ENCODE results near the gene TCEA2.

Gene TCEA2

DNA sequence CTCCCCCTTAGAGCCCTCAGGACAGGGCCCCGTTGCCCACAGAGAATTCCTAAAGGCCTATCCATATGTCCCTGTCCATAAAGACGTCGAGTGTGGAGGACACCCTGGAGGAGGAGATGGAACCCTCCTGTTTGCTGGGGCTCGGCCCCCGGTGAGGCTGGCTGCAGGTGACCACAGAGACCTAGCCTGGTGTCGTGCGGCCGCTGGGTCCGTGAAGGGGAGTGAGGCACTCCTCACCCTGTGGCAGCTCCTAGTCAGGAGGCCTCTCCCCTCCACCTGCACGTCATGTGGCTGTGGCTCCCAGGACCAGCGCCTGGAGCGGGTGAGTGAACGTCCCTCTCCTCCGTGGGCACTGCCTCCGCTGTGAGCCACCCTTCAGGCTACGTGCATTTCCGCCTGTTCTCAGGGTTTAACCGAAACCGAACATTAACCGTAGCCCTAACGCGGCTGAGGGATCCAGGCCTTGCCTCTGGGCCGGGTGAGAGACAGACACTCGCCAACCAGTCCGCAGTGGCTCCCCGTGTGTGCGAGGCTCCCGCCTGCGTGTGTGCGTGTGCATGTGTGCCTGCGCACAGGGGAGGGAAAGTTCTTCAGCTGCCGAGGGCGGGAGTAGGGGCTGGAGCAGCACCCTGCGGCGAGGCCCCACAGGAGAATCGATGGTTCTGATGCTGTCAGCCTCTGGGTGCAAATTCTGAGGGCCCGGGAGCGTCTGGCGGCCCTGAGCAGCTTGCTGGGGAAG lies 5.9 kb upstream of the TCEA2 start:
- Mint-ChIP-seq H3K27me3 (ENCODE audit: low read depth) (peaks cover under 1% of the 10 kb centered on the region), H3K4me1 (ENCODE audit: low read depth) (peaks cover 13% of the 10 kb centered on the region), H3K27ac (peak overlapping the region; percentile 70), H3K9me3 (no peaks in the 10 kb centered on the region), H3K4me3 (peak overlapping the region; percentile 81), H3K36me3 (ENCODE audit: low read depth) (no peaks in the 10 kb centered on the region)
- no peak for DNase-seq (ENCODE audit: low spot score)

DNA sequence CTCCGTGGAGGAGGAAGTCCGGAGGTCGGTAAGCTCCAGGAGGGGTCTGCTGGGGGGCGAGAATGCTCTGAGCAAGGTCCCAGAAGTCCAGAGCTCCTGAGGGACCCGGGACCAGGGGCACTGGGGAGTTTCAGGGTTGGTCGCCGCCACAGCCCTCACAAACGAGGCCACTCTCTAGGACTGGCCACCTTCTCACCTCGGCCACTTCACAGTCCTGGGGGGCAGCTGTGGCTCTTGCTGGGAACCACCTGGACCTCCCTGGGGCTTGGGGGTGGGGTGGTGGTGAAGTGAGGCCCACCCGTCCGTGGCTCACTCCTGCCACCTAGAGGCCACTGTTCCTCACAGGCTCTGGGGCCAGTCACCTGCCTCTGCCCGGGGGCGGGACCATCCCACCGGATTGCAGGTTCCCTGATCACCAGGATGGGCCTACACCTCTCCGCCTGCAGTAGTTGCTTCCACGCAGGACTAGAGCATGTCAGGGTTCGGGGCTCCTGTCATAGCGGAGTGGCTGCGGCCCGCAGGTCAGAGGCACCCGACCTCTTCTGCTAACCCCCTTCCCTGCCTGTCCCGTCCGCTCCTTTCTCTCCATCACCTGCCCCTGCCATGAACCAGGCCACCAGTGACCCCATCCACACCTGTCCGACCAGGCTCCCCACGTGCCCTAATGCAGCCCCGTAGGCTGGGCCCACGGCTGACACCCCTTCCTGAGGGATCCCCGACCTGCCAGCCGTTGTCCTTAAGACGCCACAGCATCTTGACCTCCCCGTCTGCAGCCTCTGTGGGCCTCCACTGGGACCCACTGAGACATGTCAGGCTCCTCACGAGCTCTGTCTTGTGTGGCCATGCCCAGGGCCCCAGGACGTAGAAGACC lies 5.1 kb upstream of the TCEA2 start:
- H3K27ac Mint-ChIP-seq, result peak overlapping the region; percentile 70

DNA sequence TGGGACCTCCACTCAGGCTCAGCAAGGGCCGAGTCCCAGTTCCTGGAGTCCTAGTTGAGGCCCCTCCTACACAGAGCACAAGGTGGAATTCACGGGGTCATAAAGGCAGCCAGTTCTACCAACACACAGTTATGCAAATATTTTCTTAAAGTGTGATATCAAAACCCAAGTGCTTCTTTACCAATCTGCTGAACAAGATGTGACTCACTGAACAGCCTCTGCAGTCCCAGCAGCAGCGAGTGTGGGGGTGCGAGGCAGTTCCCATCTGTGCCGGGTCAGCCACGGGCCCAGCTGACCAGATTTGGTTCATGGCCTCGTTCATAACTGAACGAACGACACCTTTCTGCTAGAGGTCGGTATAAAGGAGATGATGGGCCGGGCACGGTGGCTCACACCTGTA lies 4.5 kb upstream of the TCEA2 start:
- peak overlapping the region; percentile 4 for H3K27ac Mint-ChIP-seq
- no peak for DNase-seq (ENCODE audit: low spot score)
- H3K36me3 Mint-ChIP-seq (ENCODE audit: low read depth), result no peaks in the 10 kb centered on the region
- H3K27me3 Mint-ChIP-seq (ENCODE audit: low read depth), result no peaks in the 10 kb centered on the region
- H3K4me3 Mint-ChIP-seq, result peak overlapping the region; percentile 81
- H3K9me3 Mint-ChIP-seq, result no peaks in the 10 kb centered on the region
- H3K4me1 Mint-ChIP-seq (ENCODE audit: low read depth), result peaks cover 13% of the 10 kb centered on the region

More for the DNA sequence above, 5.1 kb upstream of the TCEA2 start:
- Mint-ChIP-seq H3K36me3 (ENCODE audit: low read depth) (no peaks in the 10 kb centered on the region), H3K9me3 (no peaks in the 10 kb centered on the region), H3K4me3 (peak overlapping the region; percentile 81), H3K27me3 (ENCODE audit: low read depth) (no peaks in the 10 kb centered on the region), H3K4me1 (ENCODE audit: low read depth) (peaks cover 13% of the 10 kb centered on the region)
- DNase-seq (ENCODE audit: low spot score), result peak; percentile 75

DNA sequence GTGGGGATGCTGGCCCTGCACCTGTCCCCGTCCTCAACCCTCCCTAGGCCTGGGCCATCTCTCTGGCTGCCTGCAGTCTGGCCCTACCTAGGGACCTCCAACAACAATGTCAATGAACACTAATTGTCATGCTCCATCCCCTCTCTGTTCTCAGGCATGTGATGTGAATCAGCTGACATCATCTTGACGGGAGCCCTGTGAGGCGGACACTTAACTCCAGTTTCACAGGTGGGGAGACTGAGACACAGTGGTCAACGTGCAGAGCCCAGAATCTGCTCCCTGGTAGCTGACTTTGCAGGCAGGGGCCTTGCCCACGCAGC lies 762 bp upstream of the TCEA2 start:
- Mint-ChIP-seq H3K4me3 (peak overlapping the region; percentile 89), H3K27me3 (ENCODE audit: low read depth) (no peaks in the 10 kb centered on the region), H3K4me1 (ENCODE audit: low read depth) (peaks cover 40% of the 10 kb centered on the region), H3K36me3 (ENCODE audit: low read depth) (peaks cover 4% of the 10 kb centered on the region), H3K9me3 (no peaks in the 10 kb centered on the region), H3K27ac (peak overlapping the region; percentile 10)
- no peak for DNase-seq (ENCODE audit: low spot score)

DNA sequence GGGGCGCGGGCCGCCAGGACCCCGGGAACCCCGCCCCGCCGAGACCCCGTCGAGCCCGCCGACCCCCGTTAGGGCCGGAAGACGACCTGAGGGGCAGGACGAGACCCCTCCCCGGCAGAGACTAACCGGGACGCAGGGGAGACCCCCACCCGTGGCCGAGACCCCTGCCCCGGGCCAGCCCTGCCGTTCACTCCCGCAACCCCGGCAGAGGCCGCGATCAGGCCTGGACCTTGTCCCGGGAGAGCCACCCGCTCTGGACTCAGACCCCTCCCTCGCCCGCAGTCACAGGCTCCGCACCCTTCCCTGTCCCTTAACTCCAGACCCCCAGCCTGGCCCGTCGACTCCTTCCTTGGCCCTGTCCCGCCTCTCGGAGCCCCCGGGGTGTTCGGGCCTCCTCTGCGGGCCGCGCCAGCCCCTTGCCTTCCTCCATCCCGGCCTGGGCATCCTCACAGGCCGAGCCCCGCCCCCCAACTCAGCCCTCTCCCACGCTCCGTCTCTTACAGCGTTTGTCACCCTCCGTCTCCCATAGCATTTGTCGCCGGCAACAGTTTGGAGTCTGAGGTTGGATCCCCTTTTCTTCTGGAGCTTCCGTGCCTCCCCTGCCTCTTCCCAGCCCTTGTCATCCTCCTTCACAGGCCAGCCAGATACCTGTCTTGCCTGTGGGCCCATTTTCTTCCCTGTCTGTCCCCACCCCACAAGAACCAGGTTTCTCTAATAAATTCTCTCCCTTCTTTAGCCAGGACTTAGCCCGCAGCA lies 569 bp downstream of the TCEA2 start:
- no peaks in the 10 kb centered on the region for H3K9me3 Mint-ChIP-seq
- peaks cover 8% of the 10 kb centered on the region for H3K36me3 Mint-ChIP-seq (ENCODE audit: low read depth)
- H3K27ac Mint-ChIP-seq, result peak overlapping the region; percentile 88
- peaks cover 44% of the 10 kb centered on the region for H3K4me1 Mint-ChIP-seq (ENCODE audit: low read depth)
- DNase-seq (ENCODE audit: low spot score), result peak; percentile 60
- peak overlapping the region; percentile 89 for H3K4me3 Mint-ChIP-seq
- no peaks in the 10 kb centered on the region for H3K27me3 Mint-ChIP-seq (ENCODE audit: low read depth)

DNA sequence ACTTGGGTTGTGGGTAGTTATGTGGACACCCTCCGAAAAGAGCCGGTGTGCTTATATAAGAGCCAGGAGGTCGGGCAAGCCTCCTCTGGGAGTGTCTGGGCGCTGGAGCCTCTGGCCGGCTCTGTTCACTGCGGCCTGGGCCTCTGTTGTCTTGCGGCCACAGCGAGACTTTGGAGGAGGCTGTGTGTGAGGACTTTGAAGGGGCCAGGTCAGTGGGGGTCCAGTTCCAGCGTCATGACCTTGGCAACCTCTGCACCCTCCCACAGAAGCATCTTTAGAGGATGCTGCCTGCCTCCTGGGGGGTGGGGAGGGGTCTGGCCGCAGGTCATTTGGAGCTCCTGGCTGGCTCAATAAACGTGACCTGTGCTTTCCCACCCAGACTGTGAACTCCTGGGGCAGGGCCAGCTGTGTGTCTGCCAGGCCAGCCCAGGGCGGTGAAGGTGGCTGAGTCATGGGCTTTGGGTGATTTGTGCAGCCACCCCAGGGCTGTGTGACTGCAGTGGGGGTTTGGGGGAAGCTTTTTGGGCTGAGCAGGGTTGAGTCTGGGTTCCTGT lies 1.2 kb downstream of the TCEA2 start:
- H3K4me1 Mint-ChIP-seq (ENCODE audit: low read depth), result peaks cover 44% of the 10 kb centered on the region
- no peak for DNase-seq (ENCODE audit: low spot score)
- peak overlapping the region; percentile 89 for H3K4me3 Mint-ChIP-seq
- no peaks in the 10 kb centered on the region for H3K27me3 Mint-ChIP-seq (ENCODE audit: low read depth)
- peak overlapping the region; percentile 88 for H3K27ac Mint-ChIP-seq
- H3K36me3 Mint-ChIP-seq (ENCODE audit: low read depth), result peaks cover 8% of the 10 kb centered on the region
- no peaks in the 10 kb centered on the region for H3K9me3 Mint-ChIP-seq

DNA sequence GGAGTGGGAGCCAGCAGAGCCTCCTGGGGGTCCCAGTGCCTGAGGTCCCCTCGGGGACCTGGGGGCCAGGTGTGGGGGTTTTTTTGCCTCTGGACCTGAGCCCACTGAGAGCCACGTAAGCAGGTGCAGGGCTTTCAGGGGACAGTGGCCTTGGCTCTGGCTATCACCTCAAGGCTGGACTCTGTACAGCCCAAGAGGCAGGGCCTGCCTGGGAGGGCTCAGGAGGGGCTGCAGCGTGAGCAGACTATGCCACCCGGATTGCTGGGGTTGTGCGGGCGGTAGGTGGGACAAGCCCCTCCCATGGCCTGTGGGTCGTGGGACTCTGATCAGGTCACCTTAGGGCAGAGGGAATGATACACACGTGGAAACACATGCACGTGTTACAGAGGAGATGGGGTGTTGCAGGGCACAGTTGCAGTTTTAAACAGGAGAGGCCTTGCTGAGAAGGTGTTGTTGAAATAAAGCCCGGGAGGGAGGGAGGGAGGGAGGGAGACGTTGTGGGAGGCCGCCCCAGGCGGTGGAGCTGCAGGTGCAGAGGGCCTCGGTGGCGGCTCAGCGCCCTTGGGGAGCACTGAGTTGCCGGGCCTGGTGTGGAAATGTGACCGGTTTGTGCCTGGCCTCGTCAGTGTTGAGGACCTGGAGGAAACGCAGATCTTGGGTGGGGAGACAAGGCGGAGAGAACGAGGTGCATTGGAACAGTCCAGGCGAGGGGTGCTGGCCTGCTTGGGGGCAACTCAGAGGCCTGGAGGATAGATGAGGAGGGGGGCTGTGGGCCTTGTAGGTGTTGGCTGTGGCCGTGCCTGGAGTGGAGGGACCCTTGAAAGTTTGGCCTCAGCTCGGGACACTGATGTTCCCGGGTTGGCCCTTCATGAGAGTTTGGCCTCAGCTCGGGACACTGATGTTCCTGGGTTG lies 2.3 kb downstream of the TCEA2 start:
- no peaks in the 10 kb centered on the region for H3K9me3 Mint-ChIP-seq
- H3K4me3 Mint-ChIP-seq, result peak overlapping the region; percentile 83
- H3K4me1 Mint-ChIP-seq (ENCODE audit: low read depth), result peaks cover 41% of the 10 kb centered on the region
- H3K36me3 Mint-ChIP-seq (ENCODE audit: low read depth), result peaks cover 8% of the 10 kb centered on the region
- H3K27ac Mint-ChIP-seq, result peak overlapping the region; percentile 99
- no peaks in the 10 kb centered on the region for H3K27me3 Mint-ChIP-seq (ENCODE audit: low read depth)
- no peak for DNase-seq (ENCODE audit: low spot score)

DNA sequence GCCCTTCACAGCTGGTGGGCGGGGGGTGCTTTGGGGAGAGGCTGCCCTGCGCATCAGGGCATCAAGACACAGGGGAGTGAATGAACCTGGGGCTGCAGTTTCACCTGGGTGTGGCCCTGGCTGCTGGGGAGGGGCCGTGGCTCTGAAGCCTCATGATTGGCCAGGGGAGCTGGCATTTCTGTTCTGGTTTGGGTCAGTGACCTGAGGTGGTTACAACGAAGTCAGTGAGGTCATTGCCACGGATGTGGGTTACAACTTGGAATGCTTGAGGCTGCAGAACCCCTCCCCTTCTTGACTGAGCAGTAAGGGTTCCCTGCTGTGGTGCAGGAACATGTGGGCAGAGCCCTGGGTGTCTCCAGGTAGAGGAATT lies 3.0 kb downstream of the TCEA2 start:
- H3K4me3 Mint-ChIP-seq, result peak overlapping the region; percentile 83
- peak; percentile 84 for DNase-seq (ENCODE audit: low spot score)
- peaks cover 41% of the 10 kb centered on the region for H3K4me1 Mint-ChIP-seq (ENCODE audit: low read depth)
- no peaks in the 10 kb centered on the region for H3K9me3 Mint-ChIP-seq
- H3K36me3 Mint-ChIP-seq (ENCODE audit: low read depth), result peaks cover 8% of the 10 kb centered on the region
- no peaks in the 10 kb centered on the region for H3K27me3 Mint-ChIP-seq (ENCODE audit: low read depth)
- H3K27ac Mint-ChIP-seq, result peak overlapping the region; percentile 99

DNA sequence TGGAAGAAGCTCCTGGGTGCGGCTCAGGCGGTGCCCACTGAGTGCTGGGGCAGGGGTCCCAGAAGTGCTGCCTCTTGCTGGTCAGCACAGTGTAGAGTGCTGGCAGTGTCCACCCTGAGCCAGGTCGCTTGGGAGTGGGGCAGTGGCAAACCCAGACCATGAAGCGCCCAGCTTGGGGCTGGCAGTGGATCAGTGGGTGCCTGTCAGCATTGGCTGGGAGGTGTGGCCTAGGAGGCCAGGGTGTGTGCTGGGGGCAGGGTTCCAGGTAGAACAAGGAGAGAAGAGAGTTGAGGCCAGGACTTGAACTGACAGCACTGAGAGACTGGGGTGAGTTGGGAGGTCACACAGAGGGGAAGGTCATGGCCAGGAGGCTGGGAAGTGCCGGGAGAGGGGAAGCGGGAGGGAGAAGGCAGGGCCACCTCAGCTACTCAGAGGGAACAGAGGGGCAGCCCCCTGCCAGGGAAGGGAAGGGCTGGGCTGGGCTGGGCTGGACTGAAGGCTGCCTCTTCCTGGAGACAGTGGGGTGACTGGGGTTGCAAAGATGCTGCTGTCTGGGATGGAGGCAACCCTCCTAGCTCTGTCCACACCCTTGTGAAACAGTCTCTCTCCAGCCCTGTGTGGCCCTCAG lies 4.1 kb downstream of the TCEA2 start:
- Mint-ChIP-seq H3K27ac (peak overlapping the region; percentile 99), H3K4me3 (peak overlapping the region; percentile 83)
- no peak for DNase-seq (ENCODE audit: low spot score)

DNA sequence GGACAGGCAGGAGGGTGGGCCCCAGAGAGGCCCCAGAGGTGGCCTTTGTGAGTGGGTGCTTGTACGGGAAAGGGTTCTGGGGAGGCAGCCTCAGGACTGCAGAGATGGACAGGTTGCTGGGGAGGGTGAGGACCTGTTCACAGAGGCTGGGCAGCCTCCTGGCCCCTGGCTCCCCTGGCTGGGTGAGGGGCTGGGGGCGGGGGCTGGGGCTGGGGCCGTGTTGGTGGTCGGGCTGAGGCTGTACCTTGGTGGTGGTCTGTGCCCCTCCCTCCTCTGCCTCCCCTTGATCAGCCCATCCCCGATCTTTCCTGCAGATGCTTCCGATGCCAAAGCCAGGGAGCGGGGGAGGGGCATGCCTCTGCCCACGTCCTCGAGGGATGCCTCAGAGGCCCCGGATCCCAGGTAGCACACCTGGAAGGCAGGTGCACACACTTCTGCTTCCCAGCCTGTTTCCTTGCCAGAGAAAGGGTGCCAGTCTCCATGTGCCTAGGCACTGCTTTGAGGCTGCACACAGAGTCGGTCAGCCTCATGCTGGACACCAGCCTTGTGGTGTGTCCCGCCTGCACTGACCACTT lies 4.8 kb downstream of the TCEA2 start:
- peaks cover 42% of the 10 kb centered on the region for H3K4me1 Mint-ChIP-seq (ENCODE audit: low read depth)
- no peaks in the 10 kb centered on the region for H3K9me3 Mint-ChIP-seq
- no peak for DNase-seq (ENCODE audit: low spot score)
- peaks cover 18% of the 10 kb centered on the region for H3K36me3 Mint-ChIP-seq (ENCODE audit: low read depth)
- H3K27me3 Mint-ChIP-seq (ENCODE audit: low read depth), result no peaks in the 10 kb centered on the region
- H3K4me3 Mint-ChIP-seq, result peak overlapping the region; percentile 83
- peak overlapping the region; percentile 99 for H3K27ac Mint-ChIP-seq

More for the DNA sequence above, 4.1 kb downstream of the TCEA2 start:
- no peaks in the 10 kb centered on the region for H3K27me3 Mint-ChIP-seq (ENCODE audit: low read depth)
- peaks cover 41% of the 10 kb centered on the region for H3K4me1 Mint-ChIP-seq (ENCODE audit: low read depth)
- H3K9me3 Mint-ChIP-seq, result no peaks in the 10 kb centered on the region
- peaks cover 13% of the 10 kb centered on the region for H3K36me3 Mint-ChIP-seq (ENCODE audit: low read depth)

DNA sequence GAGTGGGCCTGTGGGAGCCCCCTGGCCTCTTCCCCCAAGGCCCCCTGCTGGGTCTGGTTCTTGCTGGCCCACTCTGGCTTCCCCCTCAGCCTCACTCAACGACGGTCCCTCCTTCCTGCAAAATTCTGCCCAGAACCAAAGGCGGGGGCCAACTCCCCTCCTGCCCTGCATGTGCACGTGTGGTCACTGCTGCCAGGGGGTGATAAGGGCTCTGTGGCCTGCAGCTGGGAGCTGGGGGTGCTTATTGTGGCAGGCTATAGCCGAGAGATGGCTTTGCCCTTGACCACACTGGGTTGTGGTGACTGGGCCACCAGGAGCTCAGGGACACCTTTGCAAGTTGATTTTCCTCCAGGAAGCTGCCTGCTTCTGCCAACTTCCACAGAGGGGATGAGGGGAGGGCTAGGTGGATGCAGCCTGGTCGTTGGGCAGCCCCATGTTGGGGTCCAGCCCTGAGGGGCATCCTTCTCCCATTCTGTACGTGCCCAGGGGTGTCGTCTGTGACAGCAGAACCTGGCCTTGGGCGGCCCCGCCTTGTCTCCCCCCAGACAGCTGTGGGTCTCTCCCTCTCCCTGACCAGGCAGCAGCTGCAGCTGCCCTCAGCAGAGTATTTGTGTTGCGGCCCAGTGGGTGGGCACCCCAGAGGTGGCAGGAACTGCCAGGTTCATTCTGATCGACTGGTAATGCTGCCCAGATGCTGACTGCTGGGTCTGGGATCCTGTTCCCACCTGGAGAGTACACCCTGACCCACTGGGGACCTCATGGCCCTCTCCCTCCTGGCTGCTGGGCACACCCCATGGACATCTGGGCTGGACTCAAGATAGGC lies 5.6 kb downstream of the TCEA2 start:
- DNase-seq (ENCODE audit: low spot score), result no peak
- H3K27ac Mint-ChIP-seq, result peak overlapping the region; percentile 55
- H3K27me3 Mint-ChIP-seq (ENCODE audit: low read depth), result no peaks in the 10 kb centered on the region
- H3K9me3 Mint-ChIP-seq, result no peaks in the 10 kb centered on the region
- peak overlapping the region; percentile 34 for H3K4me3 Mint-ChIP-seq
- H3K36me3 Mint-ChIP-seq (ENCODE audit: low read depth), result peaks cover 22% of the 10 kb centered on the region
- H3K4me1 Mint-ChIP-seq (ENCODE audit: low read depth), result peaks cover 42% of the 10 kb centered on the region

DNA sequence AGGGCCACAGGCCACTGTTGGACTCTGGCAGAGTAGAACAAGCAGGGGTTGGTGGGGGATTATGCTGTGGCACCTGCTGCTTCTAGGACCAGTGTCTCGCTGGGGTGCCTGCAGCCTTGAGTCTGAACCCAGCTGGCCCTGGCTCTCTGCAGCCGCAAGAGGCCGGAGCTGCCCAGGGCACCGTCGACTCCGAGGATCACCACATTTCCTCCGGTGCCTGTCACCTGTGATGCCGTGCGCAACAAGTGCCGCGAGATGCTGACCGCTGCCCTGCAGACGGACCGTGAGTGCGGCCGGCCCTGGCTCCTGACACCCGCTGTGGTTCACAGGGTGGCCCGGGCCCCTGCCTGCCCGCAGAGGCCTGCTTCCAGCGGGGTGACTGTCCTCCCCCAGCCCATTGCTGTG lies 6.2 kb downstream of the TCEA2 start:
- DNase-seq (ENCODE audit: low spot score), result no peak
- Mint-ChIP-seq H3K36me3 (ENCODE audit: low read depth) (peaks cover 24% of the 10 kb centered on the region), H3K27me3 (ENCODE audit: low read depth) (no peaks in the 10 kb centered on the region), H3K4me3 (no peak overlapping the region), H3K9me3 (no peaks in the 10 kb centered on the region), H3K4me1 (ENCODE audit: low read depth) (peaks cover 39% of the 10 kb centered on the region), H3K27ac (no peak overlapping the region)

All from T-helper 2 cell treated with Interferon-gamma antibody and Interleukin-4, amounts not matched to agents 5 μg/mL and 100 μg/mL, for 36 hours (primary cell).